Ovary (tissue), 3 donors: ENCODE data around the gene RNF187.

ENCODE experiments used
- POLR2A ChIP-seq: fragments of 450-650 bp; IDR thresholded peaks from one replicate; pipeline ENCODE4 v1.6.1; 2017; ENCODE audit warnings: antibody characterized with exemption, mild to moderate bottlenecking, moderate library complexity
- TF ChIP-seq, protein P1 (sequence below), 3 donors: fragments of 450-650 bp in 2 of 3; fragments of 200-600 bp in 1 of 3; IDR thresholded peaks; one replicate each; pipeline versions ENCODE4 v1.5.1 to v1.8.0; 2016 to 2022; ENCODE audit warnings: antibody characterized with exemption in 3 of 3, mild to moderate bottlenecking in 1 of 3
- donor health status: DM: no; HTN: no; CAD: no.

DNA sequence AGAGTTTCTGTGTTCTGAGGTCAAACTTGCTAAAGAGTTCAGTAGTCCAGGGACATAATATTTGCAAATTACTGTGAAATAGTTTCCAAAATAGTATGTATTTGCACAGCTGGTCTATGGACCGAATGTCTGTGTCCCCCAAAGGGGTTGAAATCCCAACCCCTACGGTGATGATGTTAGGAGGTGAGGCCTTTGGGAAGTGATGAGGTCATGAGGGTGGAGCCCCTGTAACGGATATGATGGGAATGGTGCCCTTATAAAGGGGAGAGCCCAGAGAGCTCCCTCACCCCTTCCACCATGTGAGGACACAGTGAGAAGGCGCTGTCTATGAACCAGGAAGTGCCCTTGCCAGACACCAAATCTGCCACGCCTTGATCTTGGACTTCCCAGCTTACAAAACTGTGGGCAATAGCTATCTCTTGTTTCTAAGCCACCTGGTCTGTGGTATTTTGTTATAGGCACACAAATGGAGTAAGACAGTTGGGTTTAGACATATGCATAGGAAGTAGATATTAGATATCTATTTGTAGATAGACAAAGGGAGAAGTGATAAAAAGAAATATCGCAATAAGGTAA lies 21.7 kb downstream of the RNF187 start:
- TF ChIP-seq, protein P1, sequence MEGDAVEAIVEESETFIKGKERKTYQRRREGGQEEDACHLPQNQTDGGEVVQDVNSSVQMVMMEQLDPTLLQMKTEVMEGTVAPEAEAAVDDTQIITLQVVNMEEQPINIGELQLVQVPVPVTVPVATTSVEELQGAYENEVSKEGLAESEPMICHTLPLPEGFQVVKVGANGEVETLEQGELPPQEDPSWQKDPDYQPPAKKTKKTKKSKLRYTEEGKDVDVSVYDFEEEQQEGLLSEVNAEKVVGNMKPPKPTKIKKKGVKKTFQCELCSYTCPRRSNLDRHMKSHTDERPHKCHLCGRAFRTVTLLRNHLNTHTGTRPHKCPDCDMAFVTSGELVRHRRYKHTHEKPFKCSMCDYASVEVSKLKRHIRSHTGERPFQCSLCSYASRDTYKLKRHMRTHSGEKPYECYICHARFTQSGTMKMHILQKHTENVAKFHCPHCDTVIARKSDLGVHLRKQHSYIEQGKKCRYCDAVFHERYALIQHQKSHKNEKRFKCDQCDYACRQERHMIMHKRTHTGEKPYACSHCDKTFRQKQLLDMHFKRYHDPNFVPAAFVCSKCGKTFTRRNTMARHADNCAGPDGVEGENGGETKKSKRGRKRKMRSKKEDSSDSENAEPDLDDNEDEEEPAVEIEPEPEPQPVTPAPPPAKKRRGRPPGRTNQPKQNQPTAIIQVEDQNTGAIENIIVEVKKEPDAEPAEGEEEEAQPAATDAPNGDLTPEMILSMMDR (IDR thresholded peaks at IDR 0.05) = no peak
- TF ChIP-seq POLR2A = no peak
